Upper lobe of right lung (tissue), 1 donor: ENCODE data around the gene RCL1. TPM values are rescaled to one million over a fixed set of nuclear protein-coding genes. Genes with fewer than 3 reads are reported as not detected.
A peak's percentile ranks its signal among the peaks of the same experiment; 100 is the strongest.
"Not testable (repeated sequence)": the region's sequence is repeated elsewhere in the genome, so short reads cannot be mapped to it uniquely, and the experiment has no call there.

Source experiments
- ATAC-seq: fragments of 200-7000 bp; cut with Tn5 transposase; one replicate; pipeline ENCODE4 v1.9.1; 2020; ENCODE audit warnings: mild to moderate bottlenecking, moderate library complexity
- DNase-seq: peaks from one replicate; pipeline ENCODE4 v3.0.0-alpha.2; 2020
- H3K27ac ChIP-seq: fragments of 200-600 bp; one replicate; pipeline ENCODE4 v1.8.0; 2022
- H3K27me3 ChIP-seq: fragments of 200-600 bp; one replicate; pipeline ENCODE4 v1.8.0; 2022; ENCODE audit warnings: mild to moderate bottlenecking
- H3K36me3 ChIP-seq: fragments of 200-600 bp; one replicate; pipeline ENCODE4 v1.8.0; 2022
- H3K4me1 ChIP-seq: fragments of 200-600 bp; one replicate; pipeline ENCODE4 v1.8.0; 2022
- H3K4me3 ChIP-seq: fragments of 200-600 bp; one replicate; pipeline ENCODE4 v1.8.0; 2022; ENCODE audit warnings: mild to moderate bottlenecking
- H3K9me3 ChIP-seq: fragments of 200-600 bp; one replicate; pipeline ENCODE4 v1.8.0; 2022
- intact Hi-C: fragments of 100-400 bp; cut with DNase I; formaldehyde crosslinking; loops from one replicate; pipeline ENCODE4 v1.11.0; 2022
- total RNA-seq: library from RNA; stranded (reverse); fragmentation: NEBNext Ultra II Directional; extraction: Animal tissue kit (Norgen Biotek cat#: 25700); gene quantifications from one replicate; pipeline ENCODE4 v1.2.1, GENCODE V29; 2021
- TF ChIP-seq, protein P1 (sequence below): fragments of 200-600 bp; IDR thresholded peaks from one replicate; pipeline ENCODE4 v1.8.0; 2022; ENCODE audit warnings: antibody characterized with exemption
- donor health status: DM: no; HTN: yes; CAD: no; lungs with severe emphysema.

The RCL1 gene
- total RNA-seq, 1 donor from 2014 or later, result 19.6 TPM

DNA sequence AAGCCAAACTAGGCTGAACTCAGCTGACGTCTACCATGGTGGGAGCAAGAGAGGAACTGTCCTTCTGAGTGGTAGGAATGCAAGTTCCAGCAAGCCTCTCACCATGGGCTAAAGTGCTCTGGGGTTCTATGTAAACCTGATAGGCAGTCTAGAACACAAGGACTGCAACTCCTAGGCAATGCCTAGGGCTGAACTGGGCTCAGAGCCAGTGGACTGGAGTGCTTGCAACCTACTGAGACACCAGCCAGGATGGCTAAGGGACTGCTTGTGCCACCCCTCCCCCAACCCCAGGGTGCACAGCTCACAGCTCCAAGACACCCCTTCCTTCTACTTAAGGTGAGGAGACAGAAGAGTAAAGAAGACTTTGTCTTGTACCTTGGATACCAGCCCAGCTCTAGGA is 12.1 kb upstream of the RCL1 start:
- H3K27ac ChIP-seq, result no peak overlapping the region
- TF ChIP-seq, protein P1, sequence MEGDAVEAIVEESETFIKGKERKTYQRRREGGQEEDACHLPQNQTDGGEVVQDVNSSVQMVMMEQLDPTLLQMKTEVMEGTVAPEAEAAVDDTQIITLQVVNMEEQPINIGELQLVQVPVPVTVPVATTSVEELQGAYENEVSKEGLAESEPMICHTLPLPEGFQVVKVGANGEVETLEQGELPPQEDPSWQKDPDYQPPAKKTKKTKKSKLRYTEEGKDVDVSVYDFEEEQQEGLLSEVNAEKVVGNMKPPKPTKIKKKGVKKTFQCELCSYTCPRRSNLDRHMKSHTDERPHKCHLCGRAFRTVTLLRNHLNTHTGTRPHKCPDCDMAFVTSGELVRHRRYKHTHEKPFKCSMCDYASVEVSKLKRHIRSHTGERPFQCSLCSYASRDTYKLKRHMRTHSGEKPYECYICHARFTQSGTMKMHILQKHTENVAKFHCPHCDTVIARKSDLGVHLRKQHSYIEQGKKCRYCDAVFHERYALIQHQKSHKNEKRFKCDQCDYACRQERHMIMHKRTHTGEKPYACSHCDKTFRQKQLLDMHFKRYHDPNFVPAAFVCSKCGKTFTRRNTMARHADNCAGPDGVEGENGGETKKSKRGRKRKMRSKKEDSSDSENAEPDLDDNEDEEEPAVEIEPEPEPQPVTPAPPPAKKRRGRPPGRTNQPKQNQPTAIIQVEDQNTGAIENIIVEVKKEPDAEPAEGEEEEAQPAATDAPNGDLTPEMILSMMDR, result no peak
- no peaks in the 10 kb centered on the region for H3K27me3 ChIP-seq
- no peak overlapping the region for H3K4me3 ChIP-seq
- no peaks in the 10 kb centered on the region for H3K9me3 ChIP-seq
- H3K36me3 ChIP-seq, result no peaks in the 10 kb centered on the region
- no peaks in the 10 kb centered on the region for H3K4me1 ChIP-seq
- intact Hi-C loops, result no loop called here
- DNase-seq (no peak), ATAC-seq (peak; percentile 29)

DNA sequence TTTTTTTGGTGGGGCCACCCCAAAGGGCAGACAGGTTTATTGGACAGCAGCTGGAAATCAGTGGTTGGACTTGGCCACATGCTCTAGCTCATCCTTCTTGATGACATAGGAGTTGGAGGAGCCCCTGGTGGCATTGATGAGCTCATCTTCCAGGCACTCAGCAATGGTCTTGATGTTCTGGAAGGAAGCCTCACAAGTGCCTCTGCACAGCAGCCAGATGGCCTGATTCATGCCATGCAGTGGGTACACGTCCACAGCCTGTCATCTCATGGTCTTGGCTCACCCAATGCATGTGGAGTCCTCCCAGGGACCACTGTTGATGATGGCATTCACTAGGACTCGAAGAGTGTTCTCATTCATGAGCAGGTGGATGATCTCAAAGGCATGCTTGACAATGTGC is 11.3 kb upstream of the RCL1 start:
- Histone ChIP-seq H3K36me3 (no peaks in the 10 kb centered on the region), H3K27me3 (no peaks in the 10 kb centered on the region), H3K9me3 (no peaks in the 10 kb centered on the region), H3K4me3 (no peak overlapping the region), H3K27ac (no peak overlapping the region), H3K4me1 (no peaks in the 10 kb centered on the region)
- DNase-seq (no peak), ATAC-seq (no peak)
- TF ChIP-seq, protein P1, result no peak
- intact Hi-C loops, result no loop called here

DNA sequence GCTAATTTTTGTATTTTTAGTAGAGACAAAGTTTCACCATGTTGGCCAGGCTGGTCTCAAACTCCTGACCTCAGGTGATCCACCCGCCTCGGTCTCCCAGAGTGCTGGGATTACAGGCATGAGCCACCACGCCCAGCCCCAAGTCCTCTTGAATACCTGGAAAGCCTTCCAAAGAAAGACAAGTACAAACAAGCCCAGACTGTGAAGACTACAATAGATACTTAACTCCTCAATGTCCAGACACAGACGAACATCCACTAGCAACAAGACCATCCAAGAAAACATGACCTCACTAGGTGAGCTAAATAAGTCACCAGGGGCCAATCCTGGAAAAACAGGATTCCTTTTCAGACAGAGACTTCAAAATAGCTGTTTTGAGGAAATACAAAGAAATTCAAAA is 9.6 kb upstream of the RCL1 start:
- H3K27me3 ChIP-seq, DNase-seq, H3K4me1 ChIP-seq, H3K27ac ChIP-seq, H3K36me3 ChIP-seq, H3K9me3 ChIP-seq, intact Hi-C loops, ATAC-seq, H3K4me3 ChIP-seq: not testable (repeated sequence)

DNA sequence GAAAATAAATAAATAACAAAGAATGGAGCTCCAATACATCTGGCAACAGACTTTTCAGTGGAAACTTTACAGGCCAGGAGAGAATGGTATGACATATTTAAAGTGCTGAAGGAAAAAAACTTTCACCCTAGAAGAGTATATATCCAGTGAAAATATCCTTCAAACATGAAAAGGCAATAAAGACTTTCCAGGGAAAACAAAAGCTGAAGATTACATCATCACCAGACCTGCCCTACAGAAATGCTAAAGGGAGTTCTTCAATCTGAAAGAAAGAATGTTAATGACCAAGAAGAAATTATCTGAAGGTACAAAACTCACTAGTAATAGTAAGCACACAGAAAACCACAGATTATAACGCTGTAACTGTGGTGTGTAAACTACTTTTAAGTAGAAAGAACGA is 8.3 kb upstream of the RCL1 start:
- Histone ChIP-seq H3K4me1 (no peaks in the 10 kb centered on the region), H3K9me3 (no peaks in the 10 kb centered on the region), H3K27me3 (no peaks in the 10 kb centered on the region), H3K36me3 (no peaks in the 10 kb centered on the region), H3K27ac (no peak overlapping the region), H3K4me3 (no peak overlapping the region)
- intact Hi-C loops, result no loop called here
- DNase-seq, result no peak
- no peak for ATAC-seq
- TF ChIP-seq, protein P1, result no peak

DNA sequence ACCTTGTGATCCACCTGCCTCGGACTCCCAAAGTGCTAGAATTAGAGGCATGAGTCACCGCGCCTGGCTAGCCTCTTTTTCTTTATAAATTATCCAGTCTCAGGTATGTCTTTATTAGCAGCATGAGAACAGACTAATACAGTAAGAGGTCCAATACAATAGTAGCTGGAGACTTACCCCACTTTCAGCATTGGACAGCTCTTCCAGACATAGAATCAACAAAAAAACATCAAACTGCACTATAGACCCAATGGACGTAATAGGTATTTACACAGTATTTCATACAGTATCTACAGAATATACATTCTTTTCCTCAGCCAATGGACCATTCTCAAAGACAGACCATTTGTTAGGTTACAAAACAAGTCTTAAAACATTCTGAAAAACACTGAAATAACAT is 6.1 kb upstream of the RCL1 start:
- TF ChIP-seq, protein P1, result no peak
- Histone ChIP-seq H3K27ac (no peak overlapping the region), H3K4me3 (no peak overlapping the region), H3K27me3 (no peaks in the 10 kb centered on the region), H3K36me3 (no peaks in the 10 kb centered on the region), H3K9me3 (no peaks in the 10 kb centered on the region), H3K4me1 (no peaks in the 10 kb centered on the region)
- ATAC-seq (no peak), DNase-seq (no peak)
- intact Hi-C loops, result no loop called here

DNA sequence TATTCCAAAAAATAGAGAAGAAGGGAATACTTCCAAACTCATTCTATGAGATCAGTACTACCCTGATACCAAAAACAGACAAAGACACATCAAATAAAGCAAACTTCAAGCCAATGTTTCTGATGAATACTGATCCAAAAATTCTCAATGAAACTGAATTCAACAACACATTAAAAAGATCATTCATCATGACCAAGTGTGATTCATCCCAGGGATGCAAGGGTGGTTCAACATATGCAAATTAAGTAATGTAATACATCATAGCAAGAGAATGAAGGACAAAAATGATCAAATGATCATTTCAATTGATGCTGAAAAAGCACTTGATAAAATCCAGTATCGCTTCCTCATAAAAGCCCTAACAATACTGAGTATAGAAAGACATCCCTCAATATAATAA is 4.9 kb upstream of the RCL1 start:
- H3K9me3 ChIP-seq, result no peaks in the 10 kb centered on the region
- no peaks in the 10 kb centered on the region for H3K36me3 ChIP-seq
- TF ChIP-seq, protein P1, result no peak
- H3K4me3 ChIP-seq, result no peak overlapping the region
- ATAC-seq, result no peak
- no peaks in the 10 kb centered on the region for H3K27me3 ChIP-seq
- peaks cover 4% of the 10 kb centered on the region for H3K4me1 ChIP-seq
- H3K27ac ChIP-seq, result no peak overlapping the region
- intact Hi-C loops, result no loop called here
- no peak for DNase-seq
